ENCODE measurements around the gene ABI3BP. TPM values are rescaled to one million over a fixed set of nuclear protein-coding genes. Genes with fewer than 3 reads are reported as not detected.

Gene ABI3BP
- total RNA-seq, 1 donor from 2014 or later: 23.6 TPM

- Histone ChIP-seq H3K9me3 (replicated peaks) (peaks cover 5% of the 10 kb centered on the region), H3K36me3 (no peaks in the 10 kb centered on the region), H3K27me3 (ENCODE audit: low read depth) (no peaks in the 10 kb centered on the region), H3K4me3 (no peak overlapping the region), H3K27ac (replicated peaks) (no peak overlapping the region), H3K4me1 (no peaks in the 10 kb centered on the region)
- intact Hi-C loops (cut with micrococcal nuclease): no loop called here
- no peak for DNase-seq
- TF ChIP-seq CTCF (IDR thresholded peaks at IDR 0.05; ENCODE audit: borderline replicate concordance): no peak
These were observed 80.7 kb downstream of the ABI3BP start for GRCh38 chr3:100912571-100912970.

GRCh38 chr3:100911956-100912355, 81.3 kb downstream of the ABI3BP start:
- Histone ChIP-seq H3K4me3 (no peak overlapping the region), H3K27me3 (ENCODE audit: low read depth) (no peaks in the 10 kb centered on the region)
- intact Hi-C loops (cut with micrococcal nuclease): no loop called here

GRCh38 chr3:100910986-100911385, 82.2 kb downstream of the ABI3BP start:
- intact Hi-C loops (cut with micrococcal nuclease): no loop called here
- peaks cover 5% of the 10 kb centered on the region for H3K9me3 ChIP-seq (replicated peaks)
- no peak overlapping the region for H3K27ac ChIP-seq (replicated peaks)
- no peak overlapping the region for H3K4me3 ChIP-seq
- H3K27me3 ChIP-seq (ENCODE audit: low read depth): no peaks in the 10 kb centered on the region
- H3K36me3 ChIP-seq: no peaks in the 10 kb centered on the region
- TF ChIP-seq CTCF (IDR thresholded peaks at IDR 0.05; ENCODE audit: borderline replicate concordance): no peak
- no peaks in the 10 kb centered on the region for H3K4me1 ChIP-seq
- no peak for DNase-seq

More at GRCh38 chr3:100911956-100912355, 81.3 kb downstream of the ABI3BP start:
- TF ChIP-seq CTCF (IDR thresholded peaks at IDR 0.05; ENCODE audit: borderline replicate concordance): no peak
- Histone ChIP-seq H3K9me3 (replicated peaks) (peaks cover 5% of the 10 kb centered on the region), H3K4me1 (no peaks in the 10 kb centered on the region), H3K36me3 (no peaks in the 10 kb centered on the region), H3K27ac (replicated peaks) (no peak overlapping the region)
- DNase-seq: no peak

GRCh38 chr3:100902572-100902971, 90.6 kb downstream of the ABI3BP start:
- H3K36me3 ChIP-seq: no peaks in the 10 kb centered on the region
- no peak overlapping the region for H3K4me3 ChIP-seq
- no peaks in the 10 kb centered on the region for H3K4me1 ChIP-seq
- no peak overlapping the region for H3K27ac ChIP-seq (replicated peaks)
- no peak for TF ChIP-seq CTCF (IDR thresholded peaks at IDR 0.05; ENCODE audit: borderline replicate concordance)
- intact Hi-C loops (cut with micrococcal nuclease): no loop called here
- no peak for DNase-seq
- H3K27me3 ChIP-seq (ENCODE audit: low read depth): no peaks in the 10 kb centered on the region
- H3K9me3 ChIP-seq (replicated peaks): no peaks in the 10 kb centered on the region

GRCh38 chr3:100900671-100901335, 92.4 kb downstream of the ABI3BP start:
- no peaks in the 10 kb centered on the region for H3K9me3 ChIP-seq (replicated peaks)
- DNase-seq: no peak
- no peak overlapping the region for H3K27ac ChIP-seq (replicated peaks)
- TF ChIP-seq CTCF (IDR thresholded peaks at IDR 0.05; ENCODE audit: borderline replicate concordance): no peak
- H3K36me3 ChIP-seq: no peaks in the 10 kb centered on the region
- H3K4me1 ChIP-seq: no peaks in the 10 kb centered on the region
- no peaks in the 10 kb centered on the region for H3K27me3 ChIP-seq (ENCODE audit: low read depth)
- H3K4me3 ChIP-seq: no peak overlapping the region
- intact Hi-C loops (cut with micrococcal nuclease): no loop called here
